Inferior parietal cortex (tissue), 1 donor: ENCODE measurements around the gene ZNG1B.
"Not testable (repeated sequence)": the region's sequence is repeated elsewhere in the genome, so short reads cannot be mapped to it uniquely, and the experiment has no call there.

ENCODE experiments used
- DNase-seq: peaks from one replicate; pipeline ENCODE4 v3.0.0-alpha.2; 2016; ENCODE audit errors: extremely low spot score

ZNG1B gene

GRCh38 chr2:113437508-113438465 lies at the start of gene ZNG1B:
ZNG1B (plus strand) TSS chr2:113437691; CDS start chr2:113437869, 178 bp downstream.
- not testable (repeated sequence) for DNase-seq

- peak; percentile 91 for DNase-seq
These were observed 47.2 kb upstream of the ZNG1B start for GRCh38 chr2:113390124-113390849.

GRCh38 chr2:113391073-113391472 lies 46.4 kb upstream of the ZNG1B start:
- no peak for DNase-seq

- DNase-seq, result no peak
These were observed 31.4 kb upstream of the ZNG1B start for GRCh38 chr2:113406114-113406513.

- no peak for DNase-seq
These were observed 29.9 kb upstream of the ZNG1B start for GRCh38 chr2:113407446-113408099.

GRCh38 chr2:113411725-113412352 lies 25.7 kb upstream of the ZNG1B start:
- DNase-seq, result not testable (repeated sequence)

DNA sequence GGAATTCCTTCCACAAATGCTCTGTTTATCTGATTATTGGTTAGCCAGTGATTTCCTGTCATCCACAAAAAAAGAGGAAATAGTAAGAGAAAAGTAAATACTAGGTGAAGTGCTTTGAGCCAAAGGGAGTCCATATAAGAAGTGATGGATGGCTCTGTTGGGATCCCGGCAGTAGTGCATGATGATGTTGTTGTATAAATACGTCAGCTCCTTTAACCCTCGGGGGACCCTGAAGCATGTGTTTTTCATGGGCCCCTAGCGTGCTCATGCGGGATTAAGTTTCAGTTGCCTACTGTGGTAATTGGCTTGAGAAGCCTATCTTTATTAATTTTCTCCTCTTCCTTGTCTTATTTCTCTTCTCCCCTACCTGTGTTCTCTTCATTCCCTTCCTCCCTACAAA lies 24.7 kb upstream of the ZNG1B start:
- DNase-seq, result not testable (repeated sequence)

GRCh38 chr2:113431773-113432172 lies 5.7 kb upstream of the ZNG1B start:
- DNase-seq, result not testable (repeated sequence)

DNA sequence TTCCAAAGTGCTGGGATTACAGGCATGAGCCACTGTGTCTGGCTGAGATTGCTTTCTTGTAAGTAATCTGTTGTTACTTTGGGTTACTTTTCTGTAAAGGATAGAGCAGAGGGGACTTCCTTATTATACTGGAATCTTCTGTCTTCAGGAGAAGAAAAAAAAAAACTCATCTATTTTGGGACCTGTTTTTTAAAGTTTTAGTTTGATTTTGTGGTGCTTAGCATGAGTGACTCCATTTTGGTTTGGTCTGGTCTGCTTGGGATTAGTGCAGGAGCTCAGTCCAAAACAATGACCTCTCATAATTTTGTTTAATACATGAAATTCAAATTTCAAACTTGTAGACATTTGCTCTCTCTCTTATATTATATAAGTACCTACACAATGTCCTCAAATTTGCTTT lies 4.0 kb upstream of the ZNG1B start:
- DNase-seq, result not testable (repeated sequence)

DNA sequence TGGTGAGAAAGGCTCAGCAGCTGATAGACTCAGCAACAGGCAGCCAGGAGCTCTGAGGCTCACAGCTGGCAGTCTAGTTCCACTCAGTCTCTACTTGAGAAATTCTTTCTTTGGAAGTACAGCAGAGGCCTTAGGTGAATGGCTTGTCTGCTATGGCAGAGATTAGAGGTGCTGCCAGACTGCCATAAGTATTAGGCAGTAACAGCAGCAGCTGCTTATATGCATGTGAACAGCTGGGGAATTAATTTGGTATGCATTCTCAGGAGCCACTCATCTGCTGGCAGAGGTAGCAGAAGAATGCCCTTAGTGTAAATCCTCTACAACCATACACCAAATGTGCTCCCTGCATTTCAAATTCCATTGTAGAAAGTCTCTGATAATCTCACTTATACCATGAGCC lies 28.3 kb downstream of the ZNG1B start:
- not testable (repeated sequence) for DNase-seq

DNA sequence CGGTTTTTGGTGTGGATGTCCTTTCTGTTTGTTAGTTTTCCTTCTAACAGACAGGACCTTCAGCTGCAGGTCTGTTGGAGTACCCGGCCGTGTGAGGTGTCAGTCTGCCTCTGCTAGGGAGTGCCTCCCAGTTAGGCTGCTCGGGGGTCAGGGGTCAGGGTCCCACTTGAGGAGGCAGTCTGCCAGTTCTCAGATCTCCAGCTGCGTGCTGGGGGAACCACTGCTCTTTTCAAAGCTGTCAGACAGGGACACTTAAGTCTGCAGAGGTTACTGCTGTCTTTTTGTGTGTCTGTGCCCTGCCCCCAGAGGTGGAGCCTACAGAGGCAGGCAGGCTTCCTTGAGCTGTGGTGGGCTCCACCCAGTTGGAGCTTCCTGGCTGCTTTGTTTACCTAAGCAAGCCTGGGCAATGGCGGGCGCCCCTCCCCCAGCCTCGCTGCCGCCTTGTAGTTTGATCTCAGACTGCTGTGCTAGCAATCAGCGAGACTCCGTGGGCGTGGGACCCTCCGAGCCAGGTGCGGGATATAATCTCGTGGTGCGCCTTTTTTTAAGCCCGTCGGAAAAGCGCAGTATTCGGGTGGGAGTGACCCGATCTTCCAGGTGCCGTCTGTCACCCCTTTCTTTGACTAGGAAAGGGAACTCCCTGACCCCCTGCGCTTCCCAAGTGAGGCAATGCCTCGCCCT lies 39.3 kb downstream of the ZNG1B start:
- DNase-seq, result not testable (repeated sequence)

- not testable (repeated sequence) for DNase-seq
These were observed 59.0 kb downstream of the ZNG1B start for GRCh38 chr2:113496527-113496926.

GRCh38 chr2:113498365-113498764 lies 60.9 kb downstream of the ZNG1B start, which contains the start of gene FOXD4L1:
FOXD4L1 (plus strand) TSS chr2:113498665; CDS start chr2:113499257, 592 bp downstream.
- DNase-seq, result not testable (repeated sequence)

GRCh38 chr2:113499019-113499885 lies 61.8 kb downstream of the ZNG1B start:
- DNase-seq, result not testable (repeated sequence)

DNA sequence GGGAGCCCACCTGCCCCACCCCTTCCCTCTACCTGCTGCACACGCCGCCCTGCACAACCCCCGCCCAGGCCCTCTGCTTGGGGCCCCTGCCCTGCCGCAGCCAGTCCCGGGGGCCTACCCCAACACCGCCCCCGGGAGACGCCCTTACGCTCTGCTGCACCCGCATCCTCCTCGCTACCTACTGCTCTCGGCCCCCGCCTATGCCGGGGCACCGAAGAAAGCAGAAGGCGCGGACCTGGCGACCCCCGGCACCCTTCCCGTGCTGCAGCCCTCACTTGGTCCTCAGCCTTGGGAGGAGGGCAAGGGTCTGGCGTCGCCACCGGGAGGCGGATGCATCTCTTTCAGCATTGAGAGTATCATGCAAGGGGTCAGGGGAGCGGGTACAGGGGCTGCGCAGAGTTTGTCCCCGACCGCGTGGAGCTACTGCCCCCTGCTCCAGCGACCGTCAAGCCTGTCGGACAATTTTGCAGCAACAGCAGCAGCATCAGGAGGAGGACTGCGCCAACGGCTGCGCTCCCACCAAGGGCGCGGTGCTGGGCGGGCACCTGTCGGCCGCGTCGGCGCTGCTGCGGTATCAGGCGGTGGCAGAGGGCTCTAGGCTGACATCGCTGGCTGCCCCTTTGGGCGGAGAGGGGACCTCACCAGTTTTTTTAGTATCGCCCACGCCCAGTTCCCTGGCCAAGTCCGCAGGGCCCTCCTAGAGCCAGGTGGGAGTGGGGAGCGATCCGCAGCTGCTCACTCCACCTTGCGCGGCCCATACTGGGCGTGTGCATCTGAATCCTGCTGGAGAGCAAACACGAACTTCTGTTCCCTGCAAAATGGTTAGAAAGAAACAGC lies 62.6 kb downstream of the ZNG1B start:
- not testable (repeated sequence) for DNase-seq

- DNase-seq, result not testable (repeated sequence)
These were observed 63.2 kb downstream of the ZNG1B start for GRCh38 chr2:113500723-113501038.

DNA sequence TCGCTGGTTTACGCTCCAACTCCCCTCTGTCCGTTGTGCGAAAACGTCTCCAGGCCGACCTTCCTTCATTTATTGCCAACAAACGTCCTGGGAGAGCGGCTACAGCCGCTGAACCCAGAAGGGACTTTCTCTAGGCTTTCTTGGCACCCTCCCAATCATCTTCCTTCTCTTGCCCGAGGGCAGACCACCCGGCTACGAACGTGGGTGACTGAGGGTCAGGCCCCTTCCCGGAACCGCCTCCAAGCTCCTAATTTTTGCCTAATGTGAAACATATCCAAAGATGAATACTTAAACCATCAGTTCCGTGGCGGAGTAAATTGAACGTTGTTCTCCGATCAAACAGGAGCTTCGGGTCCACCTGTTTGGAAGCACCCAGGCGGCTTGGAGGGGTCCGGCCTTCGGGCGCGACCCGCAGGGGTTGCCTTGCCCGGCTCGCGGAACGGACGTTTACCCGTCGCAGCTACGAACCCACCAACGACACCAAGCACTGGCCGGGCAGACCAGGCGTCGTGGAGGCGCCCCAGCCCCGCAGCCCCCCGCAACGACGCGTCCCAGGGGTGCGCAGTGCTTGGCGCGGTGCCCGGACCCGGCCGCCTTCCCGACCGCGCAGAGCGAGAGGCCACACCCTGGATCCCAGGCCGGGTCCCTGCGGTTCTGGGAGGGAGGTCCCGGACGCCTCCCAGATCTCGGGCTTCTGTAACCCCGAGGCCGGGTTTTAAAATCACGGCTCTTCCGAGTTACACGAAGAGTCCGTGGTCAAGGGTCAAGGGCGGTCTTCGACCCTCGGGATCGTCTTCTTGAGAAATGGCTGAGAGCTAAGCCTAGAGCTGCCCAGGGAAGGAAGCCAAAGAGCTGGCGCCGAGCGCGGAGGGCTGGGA lies 65.0 kb downstream of the ZNG1B start:
- DNase-seq, result not testable (repeated sequence)
